Measurements from ENCODE around the gene TPSAB1. TPM values are rescaled to one million over a fixed set of nuclear protein-coding genes. Genes with fewer than 3 reads are reported as not detected.

The TPSAB1 gene
- total and polyA plus RNA-seq, 4 donors: 10.1 to 129 (median 89.3) TPM; not detected in 1

- Histone ChIP-seq H3K4me1 (ENCODE audit: control insufficient read depth in 5 of 5, insufficient read depth in 5 of 5, low read length in 5 of 5) (peaks cover 0 to 4% (median 0%) of the 10 kb centered on the region in 5 donors), H3K9ac (ENCODE audit: insufficient read depth in 1 of 2, low read length in 2 of 2) (no peak overlapping the region), H3K27ac (ENCODE audit: low read depth in 1 of 2, low read length in 1 of 2) (no peak overlapping the region), H3K9me3 (ENCODE audit: control insufficient read depth in 4 of 4, insufficient read depth in 3 of 4, low read length in 3 of 4) (peaks cover 0 to 4% (median 0%) of the 10 kb centered on the region in 4 donors), H3K27me3 (ENCODE audit: control insufficient read depth in 3 of 3, insufficient read depth in 3 of 3, low read length in 2 of 3) (peaks cover 6 to 40% (median 17%) of the 10 kb centered on the region in 3 donors), H3K36me3 (ENCODE audit: control insufficient read depth in 4 of 4, insufficient read depth in 4 of 4, low read length in 4 of 4) (no peaks in the 10 kb centered on the region), H3K4me3 (no peak overlapping the region)
- DNase-seq: no peak
- no peak for ATAC-seq (ENCODE audit: insufficient read depth, low FRiP score)
- TF ChIP-seq, protein P1, sequence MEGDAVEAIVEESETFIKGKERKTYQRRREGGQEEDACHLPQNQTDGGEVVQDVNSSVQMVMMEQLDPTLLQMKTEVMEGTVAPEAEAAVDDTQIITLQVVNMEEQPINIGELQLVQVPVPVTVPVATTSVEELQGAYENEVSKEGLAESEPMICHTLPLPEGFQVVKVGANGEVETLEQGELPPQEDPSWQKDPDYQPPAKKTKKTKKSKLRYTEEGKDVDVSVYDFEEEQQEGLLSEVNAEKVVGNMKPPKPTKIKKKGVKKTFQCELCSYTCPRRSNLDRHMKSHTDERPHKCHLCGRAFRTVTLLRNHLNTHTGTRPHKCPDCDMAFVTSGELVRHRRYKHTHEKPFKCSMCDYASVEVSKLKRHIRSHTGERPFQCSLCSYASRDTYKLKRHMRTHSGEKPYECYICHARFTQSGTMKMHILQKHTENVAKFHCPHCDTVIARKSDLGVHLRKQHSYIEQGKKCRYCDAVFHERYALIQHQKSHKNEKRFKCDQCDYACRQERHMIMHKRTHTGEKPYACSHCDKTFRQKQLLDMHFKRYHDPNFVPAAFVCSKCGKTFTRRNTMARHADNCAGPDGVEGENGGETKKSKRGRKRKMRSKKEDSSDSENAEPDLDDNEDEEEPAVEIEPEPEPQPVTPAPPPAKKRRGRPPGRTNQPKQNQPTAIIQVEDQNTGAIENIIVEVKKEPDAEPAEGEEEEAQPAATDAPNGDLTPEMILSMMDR (IDR thresholded peaks at IDR 0.05; ENCODE audit: control extremely low read depth, extremely low read depth): no peak
- WGBS, 2 donors: 70 to 75% methylated on average over 12 of the region's 12 CpGs
Measured at GRCh38 chr16:1258225-1258600, 17.7 kb downstream of the TPSAB1 start.

DNA sequence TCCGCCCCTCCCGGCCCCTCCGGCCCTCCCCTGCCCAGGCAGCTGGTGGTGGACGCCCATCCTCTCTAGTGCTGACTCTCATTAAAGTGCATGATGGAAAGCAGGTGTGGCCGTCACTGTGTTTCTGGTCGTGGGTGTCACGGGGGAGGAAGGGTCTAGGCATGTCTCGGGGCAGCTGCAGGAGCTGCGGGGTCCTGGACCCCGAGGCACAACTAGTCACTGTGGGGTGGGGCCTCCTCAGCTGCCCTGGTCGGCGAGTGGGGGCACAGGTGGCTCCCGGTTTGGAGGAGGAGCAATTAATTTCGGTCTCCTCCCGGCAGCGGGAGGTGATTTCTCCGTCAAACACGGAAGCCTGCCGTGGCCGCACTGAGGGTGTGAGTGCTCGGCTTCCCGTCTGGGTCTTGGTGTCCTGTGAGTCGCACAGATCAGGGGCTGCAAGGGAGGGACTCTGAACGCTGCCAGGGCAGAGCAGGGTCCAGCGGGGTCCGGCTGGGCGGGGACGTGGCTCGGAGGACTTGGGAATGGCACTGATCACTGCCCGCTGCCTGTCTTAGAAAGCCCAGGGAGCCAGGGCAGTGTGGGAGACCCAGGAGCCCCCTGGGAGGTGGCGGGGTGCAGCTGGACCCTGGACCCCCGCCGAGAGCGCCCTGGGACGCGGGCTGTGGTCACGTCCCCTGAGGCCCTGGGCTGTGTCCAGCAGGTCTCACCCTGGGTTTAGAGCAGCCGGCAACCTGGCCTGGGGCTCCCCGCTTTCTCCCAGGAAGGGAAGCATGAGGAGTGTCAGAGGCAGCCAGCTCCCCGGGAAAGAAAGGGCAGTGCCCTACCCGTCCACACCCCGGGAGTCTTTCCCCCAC, 18.6 kb downstream of the TPSAB1 start:
- Histone ChIP-seq H3K9ac (ENCODE audit: insufficient read depth in 1 of 2, low read length in 2 of 2) (no peak overlapping the region), H3K4me1 (ENCODE audit: control insufficient read depth in 5 of 5, insufficient read depth in 5 of 5, low read length in 5 of 5) (peaks cover 0 to 4% (median 0%) of the 10 kb centered on the region in 5 donors), H3K36me3 (ENCODE audit: control insufficient read depth in 4 of 4, insufficient read depth in 4 of 4, low read length in 4 of 4) (no peaks in the 10 kb centered on the region), H3K27me3 (ENCODE audit: control insufficient read depth in 3 of 3, insufficient read depth in 3 of 3, low read length in 2 of 3) (peaks cover 6 to 40% (median 17%) of the 10 kb centered on the region in 3 donors), H3K4me3 (no peak overlapping the region), H3K27ac (ENCODE audit: low read depth in 1 of 2, low read length in 1 of 2) (no peak overlapping the region), H3K9me3 (ENCODE audit: control insufficient read depth in 4 of 4, insufficient read depth in 3 of 4, low read length in 3 of 4) (peaks cover 0 to 4% (median 0%) of the 10 kb centered on the region in 4 donors)
- TF ChIP-seq, protein P1 (IDR thresholded peaks at IDR 0.05; ENCODE audit: control extremely low read depth, extremely low read depth): no peak
- DNase-seq (no peak), ATAC-seq (ENCODE audit: insufficient read depth, low FRiP score) (no peak)
- WGBS, 2 donors: 15 to 20% methylated on average over 42 of the region's 42 CpGs

DNA sequence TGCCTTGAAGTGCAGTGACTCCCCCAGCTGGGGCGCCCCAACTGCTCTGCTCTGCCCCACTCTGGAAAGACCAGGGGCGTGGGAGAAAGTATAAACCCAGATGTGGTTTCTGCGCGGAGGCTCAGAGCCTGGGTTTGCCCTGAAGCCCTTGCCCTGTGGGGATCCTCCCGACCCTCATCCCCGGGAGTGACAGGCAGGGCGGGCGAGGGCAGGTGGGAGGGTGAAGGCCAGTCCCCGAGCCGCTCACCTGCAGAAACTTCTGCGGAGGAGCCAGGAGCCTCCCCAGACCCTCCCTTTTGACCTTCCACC, 19.2 kb downstream of the TPSAB1 start:
- TF ChIP-seq, protein P1 (IDR thresholded peaks at IDR 0.05; ENCODE audit: control extremely low read depth, extremely low read depth): no peak
- H3K27ac ChIP-seq (ENCODE audit: low read depth in 1 of 2, low read length in 1 of 2): no peak overlapping the region
- no peak overlapping the region for H3K4me3 ChIP-seq
- peaks cover 0 to 7% (median 0%) of the 10 kb centered on the region in 5 donors for H3K4me1 ChIP-seq (ENCODE audit: control insufficient read depth in 5 of 5, insufficient read depth in 5 of 5, low read length in 5 of 5)
- no peak overlapping the region for H3K9ac ChIP-seq (ENCODE audit: insufficient read depth in 1 of 2, low read length in 2 of 2)
- DNase-seq (no peak), ATAC-seq (ENCODE audit: insufficient read depth, low FRiP score) (no peak)
- H3K27me3 ChIP-seq (ENCODE audit: control insufficient read depth in 3 of 3, insufficient read depth in 3 of 3, low read length in 2 of 3): peaks cover 6 to 40% (median 17%) of the 10 kb centered on the region in 3 donors
- peaks cover 0 to 9% (median 0%) of the 10 kb centered on the region in 4 donors for H3K9me3 ChIP-seq (ENCODE audit: control insufficient read depth in 4 of 4, insufficient read depth in 3 of 4, low read length in 3 of 4)
- WGBS, 2 donors: 25 to 28% methylated on average over 11 of the region's 11 CpGs
- H3K36me3 ChIP-seq (ENCODE audit: control insufficient read depth in 4 of 4, insufficient read depth in 4 of 4, low read length in 4 of 4): no peaks in the 10 kb centered on the region
